Fibroblast of upper back skin (primary cell): Measurements from ENCODE around the gene EPHA5.
"Not testable (repeated sequence)": the region's sequence is repeated elsewhere in the genome, so short reads cannot be mapped to it uniquely, and the experiment has no call there.

Source experiments
- DNase-seq: peaks from one replicate; pipeline ENCODE4 v3.0.0-alpha.2; 2013

Gene EPHA5

GRCh38 chr4:65353098-65353497 is 317.2 kb downstream of the EPHA5 start:
- no peak for DNase-seq

- peak; percentile 43 for DNase-seq
These were observed 325.9 kb downstream of the EPHA5 start for GRCh38 chr4:65344278-65344825.

- no peak for DNase-seq
These were observed 326.9 kb downstream of the EPHA5 start for GRCh38 chr4:65343342-65343741.

GRCh38 chr4:65341557-65341956 is 328.7 kb downstream of the EPHA5 start:
- no peak for DNase-seq

GRCh38 chr4:65340382-65341109 is 329.7 kb downstream of the EPHA5 start:
- peak; percentile 16 for DNase-seq

GRCh38 chr4:65337371-65337770 is 332.9 kb downstream of the EPHA5 start:
- DNase-seq, result no peak

GRCh38 chr4:65336465-65336864 is 333.8 kb downstream of the EPHA5 start:
- no peak for DNase-seq

- DNase-seq, result no peak
These were observed 353.8 kb downstream of the EPHA5 start for GRCh38 chr4:65316534-65316933.

- DNase-seq, result no peak
These were observed 359.2 kb downstream of the EPHA5 start for GRCh38 chr4:65311120-65311519.

- no peak for DNase-seq
These were observed 359.7 kb downstream of the EPHA5 start for GRCh38 chr4:65310586-65310985.

GRCh38 chr4:65308626-65309025 is 361.7 kb downstream of the EPHA5 start:
- DNase-seq, result not testable (repeated sequence)

- no peak for DNase-seq
These were observed 368.1 kb downstream of the EPHA5 start for GRCh38 chr4:65302145-65302544.

GRCh38 chr4:65296246-65296645 is 374.0 kb downstream of the EPHA5 start:
- no peak for DNase-seq

GRCh38 chr4:65287071-65287470 is 383.2 kb downstream of the EPHA5 start:
- DNase-seq, result no peak
